ENCODE results near the gene GNPTAB.
"Not testable (repeated sequence)": the region's sequence is repeated elsewhere in the genome, so short reads cannot be mapped to it uniquely, and the experiment has no call there.

Gene GNPTAB

DNA sequence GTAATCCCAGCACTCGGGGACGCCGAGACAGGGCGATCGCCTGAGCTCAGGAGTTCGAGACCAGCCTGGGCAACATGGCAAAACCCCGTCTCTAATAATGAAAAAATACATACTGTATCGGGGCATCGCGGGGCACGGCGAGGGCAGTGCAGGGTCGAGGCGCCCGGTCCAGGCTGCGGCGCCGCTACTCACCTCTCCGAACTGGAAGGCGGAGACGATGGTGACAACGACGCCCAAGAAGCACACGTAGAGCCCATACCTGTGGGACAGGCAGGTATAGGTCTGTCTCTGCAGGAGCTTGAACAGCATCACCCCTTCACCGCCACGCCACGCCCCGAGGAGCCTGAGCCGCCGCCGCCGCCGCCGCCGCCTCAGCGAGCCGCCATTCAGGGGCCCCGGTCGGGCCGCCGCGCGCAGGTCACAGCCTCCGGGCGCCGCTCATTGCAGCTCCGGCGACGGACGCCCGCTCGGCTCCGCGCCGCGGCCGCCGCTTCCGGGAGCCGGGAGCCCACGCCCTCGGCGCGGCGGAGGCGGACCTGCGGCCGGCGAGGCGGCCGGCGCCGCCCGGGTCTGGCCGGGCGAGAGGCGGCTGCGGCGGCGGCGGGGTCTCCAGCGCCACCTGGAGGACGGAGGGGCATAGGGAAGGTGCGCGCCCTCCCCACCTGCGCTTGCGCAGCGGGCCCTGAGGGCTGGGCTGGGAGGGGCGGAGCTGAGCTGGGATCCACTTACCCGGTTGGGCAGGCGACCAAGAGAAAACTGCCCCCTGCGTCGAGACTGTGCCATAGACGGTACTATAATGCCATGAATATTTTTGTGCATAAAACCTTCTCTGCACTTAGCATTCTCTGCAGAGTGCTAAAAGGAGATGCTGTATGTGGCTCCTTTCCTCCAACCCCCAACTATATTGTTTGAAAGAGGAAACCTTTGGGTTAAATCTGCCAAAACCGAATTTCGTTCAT is at the start of gene GNPTAB:
Gene GNPTAB (minus strand): TSS at position 593 of the 959 bp plus-strand sequence. CDS start 284 bp downstream, at position 309.
- peak; percentile 92 for DNase-seq

DNA sequence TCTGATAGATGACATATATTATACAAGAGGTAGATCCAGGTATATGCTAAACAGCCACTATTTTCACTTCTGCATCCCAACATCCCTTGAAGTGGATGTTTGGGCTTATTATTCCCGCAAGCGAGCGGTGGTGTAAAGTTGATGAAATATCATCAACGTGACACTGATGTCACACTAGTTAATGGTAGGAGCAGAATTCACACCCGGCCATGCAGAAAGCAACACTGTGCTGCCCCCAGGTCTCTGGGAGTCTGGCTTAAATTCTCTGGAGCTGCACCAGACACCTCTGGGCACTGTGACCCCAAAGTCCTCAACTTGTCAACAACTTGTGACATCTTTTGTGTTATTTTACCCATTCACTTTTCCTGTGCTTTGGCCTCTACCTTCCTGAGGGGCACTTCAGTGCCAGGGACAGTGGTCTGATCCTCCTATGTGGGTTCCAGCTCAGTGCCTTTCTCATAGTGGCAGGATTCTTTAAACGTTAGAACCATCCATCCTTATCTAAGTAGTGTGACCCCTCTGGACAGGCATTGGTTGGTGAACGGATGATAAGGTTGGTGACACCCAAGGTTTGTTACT is 47.6 kb upstream of the GNPTAB start:
- peak; percentile 9 for DNase-seq

DNA sequence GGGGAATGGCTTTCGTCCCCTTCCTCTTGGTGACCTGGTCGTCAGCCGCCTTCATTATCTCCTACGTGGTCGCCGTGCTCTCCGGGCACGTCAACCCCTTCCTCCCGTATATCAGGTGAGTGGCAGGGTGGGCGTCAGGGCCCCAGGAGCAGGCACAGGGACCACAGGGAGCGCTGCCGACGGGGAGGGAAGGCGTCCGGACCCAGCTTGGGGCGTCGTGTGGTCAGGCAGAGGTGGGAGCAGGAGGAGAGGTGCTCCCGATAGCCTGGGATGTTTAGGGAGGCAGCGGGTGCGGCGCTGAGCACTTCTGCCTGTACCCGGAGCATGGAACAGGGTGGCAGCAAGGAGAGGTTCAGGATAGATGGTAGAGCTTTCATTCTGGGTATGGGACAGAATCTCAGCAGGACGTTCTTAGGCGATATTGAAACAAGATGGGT is 47.1 kb upstream of the GNPTAB start:
- DNase-seq: peak; percentile 19

GRCh38 chr12:101876861-101877805 is 46.4 kb upstream of the GNPTAB start, which contains the start of gene DRAM1:
Gene DRAM1 (plus strand): TSS chr12:101877580. CDS start chr12:101877790, 210 bp downstream.
- peak; percentile 89 for DNase-seq

GRCh38 chr12:101876322-101876860 is 45.6 kb upstream of the GNPTAB start:
- DNase-seq: no peak

GRCh38 chr12:101875162-101875561 is 44.4 kb upstream of the GNPTAB start:
- no peak for DNase-seq

DNA sequence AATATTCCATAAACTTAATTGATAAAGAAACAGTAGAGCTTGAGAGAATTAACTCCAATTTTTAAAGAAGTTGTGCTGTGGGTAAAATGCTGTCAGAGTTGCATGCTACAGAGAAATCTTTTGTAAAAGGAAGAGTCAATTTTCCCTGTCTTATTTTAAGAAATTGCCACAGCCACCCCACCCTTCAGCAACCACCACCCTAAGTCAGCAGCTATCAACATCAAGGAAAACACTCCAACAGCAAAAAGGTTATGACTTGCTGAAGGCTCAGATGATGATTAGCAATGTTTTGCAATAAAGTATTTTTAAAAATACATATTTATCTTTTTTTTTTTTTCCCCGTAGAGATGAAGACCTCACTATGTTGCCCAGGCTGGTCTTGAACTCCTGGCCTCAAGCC is 40.2 kb upstream of the GNPTAB start:
- no peak for DNase-seq

- not testable (repeated sequence) for DNase-seq
Observed at GRCh38 chr12:101867619-101868018, 36.9 kb upstream of the GNPTAB start.

- DNase-seq: no peak
Observed at GRCh38 chr12:101866615-101867373, 36.0 kb upstream of the GNPTAB start.

GRCh38 chr12:101863981-101864380 is 33.2 kb upstream of the GNPTAB start:
- no peak for DNase-seq

- no peak for DNase-seq
Observed at GRCh38 chr12:101862245-101862644, 31.5 kb upstream of the GNPTAB start.

DNA sequence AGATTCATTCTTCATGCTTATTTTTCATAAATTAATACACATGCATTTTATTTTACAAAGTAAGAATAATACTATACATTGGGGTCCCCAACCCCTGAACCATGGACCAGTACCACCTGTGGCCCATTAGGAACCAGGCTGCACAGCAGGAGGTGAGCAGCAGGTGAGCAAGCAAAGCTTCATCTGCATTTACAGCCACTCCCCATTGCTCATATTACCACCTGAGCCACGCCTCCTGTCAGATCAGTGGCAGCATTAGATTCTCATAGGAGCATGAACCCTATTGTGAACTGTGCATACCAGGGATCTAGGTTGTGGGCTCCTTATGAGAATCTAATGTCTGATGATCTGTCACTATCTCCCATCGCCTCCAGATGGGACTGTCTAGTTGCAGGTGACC is 30.9 kb upstream of the GNPTAB start:
- not testable (repeated sequence) for DNase-seq

GRCh38 chr12:101859664-101860607 is 29.2 kb upstream of the GNPTAB start:
- DNase-seq: peak; percentile 50

DNA sequence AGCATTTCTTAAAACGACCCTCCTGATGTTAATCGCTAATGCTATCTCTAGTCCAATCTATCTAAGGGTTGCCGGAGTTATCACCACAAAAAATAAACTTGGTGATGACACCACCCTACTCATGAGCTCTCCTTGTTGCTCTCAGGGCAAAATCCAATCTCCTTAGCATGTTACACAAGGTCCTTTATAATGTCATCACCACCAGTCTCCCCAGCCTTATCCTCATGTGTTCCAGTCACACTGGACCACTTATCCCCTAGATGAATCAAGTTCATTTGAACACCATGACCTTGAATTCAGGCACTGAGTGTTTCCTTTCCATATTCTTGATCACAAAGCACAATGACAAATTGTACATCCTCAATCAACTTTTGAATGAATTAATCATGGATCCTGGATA is 27.6 kb upstream of the GNPTAB start:
- no peak for DNase-seq

- DNase-seq: peak; percentile 91
Observed at GRCh38 chr12:101857043-101857558, 26.3 kb upstream of the GNPTAB start.

DNA sequence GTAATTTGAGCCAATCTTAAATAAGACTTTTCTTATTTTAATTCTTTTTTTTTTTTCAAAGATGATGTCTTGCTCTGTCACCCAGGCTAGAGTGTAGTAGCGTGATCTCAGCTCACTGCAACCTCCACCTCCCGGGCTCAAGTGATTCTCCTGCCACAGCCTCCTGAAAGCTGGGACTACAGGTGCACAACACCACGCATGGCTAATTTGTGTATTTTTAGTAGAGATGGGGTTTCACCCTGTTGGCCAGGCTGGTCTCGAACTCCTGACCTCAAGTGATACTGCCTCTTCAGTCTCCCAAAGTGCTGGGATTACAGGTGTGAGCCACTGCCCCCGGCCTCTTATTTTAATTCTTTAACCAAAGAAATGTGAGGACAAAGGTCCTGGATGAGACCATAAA is 25.9 kb upstream of the GNPTAB start:
- not testable (repeated sequence) for DNase-seq

- DNase-seq: no peak
Observed at GRCh38 chr12:101855976-101856375, 25.2 kb upstream of the GNPTAB start.

GRCh38 chr12:101855364-101855884 is 24.7 kb upstream of the GNPTAB start:
- DNase-seq: peak; percentile 35

DNA sequence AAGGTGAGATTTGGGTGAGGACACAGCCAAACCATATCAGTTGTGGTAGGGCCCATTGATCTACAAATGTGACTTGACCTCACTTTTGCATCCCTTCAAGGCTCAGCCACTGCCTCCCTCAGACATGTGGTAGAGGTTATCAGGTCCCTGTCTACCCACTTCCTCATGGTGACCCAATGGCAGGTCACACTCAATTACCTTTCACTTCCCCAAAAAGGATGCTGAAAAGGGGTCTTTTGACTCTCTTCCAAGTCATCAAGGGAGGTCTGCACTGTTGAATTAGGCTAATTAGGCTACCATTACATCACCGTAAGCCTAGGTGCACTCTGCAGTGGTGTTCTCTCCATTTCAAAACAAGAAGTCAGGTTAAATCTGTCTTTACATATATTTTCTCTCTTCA is 24.0 kb upstream of the GNPTAB start:
- DNase-seq: no peak

GRCh38 chr12:101852998-101853397 is 22.2 kb upstream of the GNPTAB start:
- DNase-seq: no peak

Data from fibroblast of skin of right biceps (primary cell).